Neural progenitor cell (in vitro differentiated cells): ENCODE measurements around the gene OTUD3.
A peak's percentile ranks its signal among the peaks of the same experiment; 100 is the strongest.

Source experiments
- CTCF ChIP-seq: fragments of 200-600 bp; sonication (generic); IDR thresholded peaks from 2 replicates; pipeline ENCODE4 v1.5.1; 2017; ENCODE audit warnings: antibody characterized with exemption, mild to moderate bottlenecking
- EZH2 ChIP-seq: fragments of 200-600 bp; sonication (generic); IDR thresholded peaks from 2 replicates; pipeline ENCODE4 v1.6.1; 2017; ENCODE audit warnings: antibody characterized with exemption, mild to moderate bottlenecking, moderate library complexity
- EZH2phosphoT487 ChIP-seq: fragments of 200-600 bp; sonication (generic); IDR thresholded peaks from 2 replicates; pipeline ENCODE4 v1.6.1; 2017; ENCODE audit warnings: antibody characterized with exemption

- peak; percentile 9 for TF ChIP-seq CTCF
- no peak for TF ChIP-seq EZH2
- no peak for TF ChIP-seq EZH2phosphoT487
Measured at GRCh38 chr1:19923137-19923952, 41.1 kb downstream of the OTUD3 start, which contains the start of gene PLA2G2E.
